CD4-positive, alpha-beta T cell (primary cell): ENCODE data around the gene DIS3L2. TPM values are rescaled to one million over a fixed set of nuclear protein-coding genes. Genes with fewer than 3 reads are reported as not detected.
A peak's percentile ranks its signal among the peaks of the same experiment; 100 is the strongest.

Experiments
- ATAC-seq: fragments of 200-7000 bp; cut with Tn5 transposase; one replicate; pipeline ENCODE4 v1.10.0; 2022; ENCODE audit warnings: mild to moderate bottlenecking; ENCODE audit not compliant: poor library complexity
- CTCF ChIA-PET: fragments of 350-600 bp; sonication (Branson Sonifier 250); formaldehyde crosslinking; loops from one replicate; lab custom pipeline; 2021; ENCODE audit warnings: antibody characterized with exemption, inconsistent platforms; lab: Charles Lee
- POLR2A ChIA-PET: fragments of 350-600 bp; sonication (Branson Sonifier 250); formaldehyde crosslinking; loops from one replicate; lab custom pipeline; 2021; ENCODE audit warnings: antibody characterized with exemption, inconsistent platforms; lab: Charles Lee
- DNase-seq, 14 experiments: peaks; one replicate each; pipeline ENCODE4 v3.0.0-alpha.2; 2013 to 2020; ENCODE audit warnings: mixed read lengths in 2 of 14
- H3K27ac ChIP-seq, 2 donors: one replicate each; pipeline versions ENCODE4 v1.5.1 to v1.7.0; 2013; ENCODE audit warnings: low read length in 2 of 2, low read depth in 1 of 2, mild to moderate bottlenecking in 1 of 2
- H3K27me3 ChIP-seq, 2 experiments: 1 replicate in 1 of 2; 2 replicates in 1 of 2; pipeline versions ENCODE4 v1.6.1 to v1.7.0; 2013; ENCODE audit warnings: low read length in 2 of 2, control low read depth in 1 of 2, mild to moderate bottlenecking in 1 of 2, moderate library complexity in 1 of 2; ENCODE audit not compliant: insufficient read depth in 2 of 2, control insufficient read depth in 1 of 2
- H3K36me3 ChIP-seq: one replicate; pipeline ENCODE4 v1.6.1; 2013; ENCODE audit warnings: low read length, control low read depth; ENCODE audit not compliant: insufficient read depth
- H3K4me1 ChIP-seq: one replicate; pipeline ENCODE4 v1.6.1; 2013; ENCODE audit warnings: low read length, control low read depth; ENCODE audit not compliant: insufficient read depth
- H3K4me3 ChIP-seq: one replicate; pipeline ENCODE4 v1.5.1; 2013; ENCODE audit warnings: mild to moderate bottlenecking, low read length, moderate library complexity
- H3K9me3 ChIP-seq, 2 experiments: 1 replicate in 1 of 2; 2 replicates in 1 of 2; pipeline versions ENCODE4 v1.6.1 to v1.7.0; 2013; ENCODE audit warnings: low read length in 2 of 2, mild to moderate bottlenecking in 2 of 2, control low read depth in 1 of 2, moderate library complexity in 1 of 2; ENCODE audit not compliant: control insufficient read depth in 1 of 2, insufficient read depth in 1 of 2
- H3K27ac Mint-ChIP-seq: one replicate; pipeline ENCODE4 v1.8.0; 2020; ENCODE audit warnings: mixed read lengths
- H3K27me3 Mint-ChIP-seq: one replicate; pipeline ENCODE4 v1.8.0; 2021; ENCODE audit warnings: mixed read lengths
- H3K36me3 Mint-ChIP-seq: one replicate; pipeline ENCODE4 v1.8.0; 2021; ENCODE audit warnings: low read depth, mixed read lengths
- H3K4me1 Mint-ChIP-seq: one replicate; pipeline ENCODE4 v1.8.0; 2021; ENCODE audit warnings: low read depth, mixed read lengths
- H3K4me3 Mint-ChIP-seq: one replicate; pipeline ENCODE4 v1.8.0; 2020; ENCODE audit warnings: mild to moderate bottlenecking, mixed read lengths
- H3K9me3 Mint-ChIP-seq: one replicate; pipeline ENCODE4 v1.8.0; 2020; ENCODE audit warnings: mixed read lengths
- CTCF ChIP-seq: fragments of 200-600 bp; IDR thresholded peaks from one replicate; pipeline ENCODE4 v1.8.0; 2022; ENCODE audit warnings: antibody characterized with exemption, mild to moderate bottlenecking
- intact Hi-C, 2 experiments: fragments of 100-400 bp; cut with DNase I in 1 of 2; cut with micrococcal nuclease in 1 of 2; formaldehyde crosslinking; loops; one replicate each; pipeline versions ENCODE4 v1.15.1 to v1.9.0; 2023 to 2025; cut with DNase I, micrococcal nuclease
- total RNA-seq, 174 experiments: library from RNA in 2 of 174; stranded (reverse) in 2 of 174; gene quantifications; one replicate each; pipeline ENCODE4 v1.2.3 and lab custom pipeline; 2021 to 2026

DIS3L2 gene
- total RNA-seq, 2 experiments from 2014 or later, result 59.8 to 62.9 TPM

DNA sequence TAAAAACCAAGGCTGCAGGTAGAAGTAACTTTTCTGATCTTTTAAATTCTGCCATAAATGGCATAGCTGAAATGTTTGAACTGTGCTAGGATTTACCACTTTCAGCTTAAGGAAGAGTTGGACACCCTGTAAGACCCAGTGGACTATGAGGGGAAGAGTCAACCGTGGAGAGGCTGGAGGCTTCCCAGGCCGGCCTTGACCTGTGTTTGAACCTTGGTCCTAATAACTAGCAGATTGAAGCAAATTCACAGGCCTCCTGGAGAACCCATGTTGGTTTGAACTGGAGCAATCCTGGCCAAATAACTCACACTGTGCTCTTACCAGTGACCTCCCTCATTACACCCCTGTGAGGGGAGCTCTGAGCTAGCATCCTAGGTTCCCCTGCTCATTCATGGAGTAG, 329.8 kb downstream of the DIS3L2 start:
- no peaks in the 10 kb centered on the region for H3K27me3 Mint-ChIP-seq
- POLR2A ChIA-PET, result interaction anchor here (0.5 kb wide), 1 partner anchor 84 kb away, joined by 3 read pairs; no protein-coding TSS in a partner anchor
- no peak for ATAC-seq
- H3K36me3 Mint-ChIP-seq, result peaks cover 10% of the 10 kb centered on the region
- no peaks in the 10 kb centered on the region for H3K27me3 ChIP-seq
- peaks cover 16% of the 10 kb centered on the region for H3K4me1 ChIP-seq
- H3K9me3 Mint-ChIP-seq, result no peaks in the 10 kb centered on the region
- no peak overlapping the region for H3K4me3 ChIP-seq
- no peak overlapping the region for H3K4me3 Mint-ChIP-seq
- H3K27ac Mint-ChIP-seq, result no peak overlapping the region
- CTCF ChIA-PET, result interaction anchor here (1.9 kb wide), 1 partner anchor 24 kb away, joined by 5 read pairs; no protein-coding TSS in a partner anchor
- H3K9me3 ChIP-seq, result no peaks in the 10 kb centered on the region
- H3K27ac ChIP-seq, result no peak overlapping the region
- H3K4me1 Mint-ChIP-seq, result peaks cover 23% of the 10 kb centered on the region
- intact Hi-C loops, result no loop called here
- peaks cover 5% of the 10 kb centered on the region for H3K36me3 ChIP-seq
- TF ChIP-seq CTCF, result no peak
- no peak for DNase-seq

DNA sequence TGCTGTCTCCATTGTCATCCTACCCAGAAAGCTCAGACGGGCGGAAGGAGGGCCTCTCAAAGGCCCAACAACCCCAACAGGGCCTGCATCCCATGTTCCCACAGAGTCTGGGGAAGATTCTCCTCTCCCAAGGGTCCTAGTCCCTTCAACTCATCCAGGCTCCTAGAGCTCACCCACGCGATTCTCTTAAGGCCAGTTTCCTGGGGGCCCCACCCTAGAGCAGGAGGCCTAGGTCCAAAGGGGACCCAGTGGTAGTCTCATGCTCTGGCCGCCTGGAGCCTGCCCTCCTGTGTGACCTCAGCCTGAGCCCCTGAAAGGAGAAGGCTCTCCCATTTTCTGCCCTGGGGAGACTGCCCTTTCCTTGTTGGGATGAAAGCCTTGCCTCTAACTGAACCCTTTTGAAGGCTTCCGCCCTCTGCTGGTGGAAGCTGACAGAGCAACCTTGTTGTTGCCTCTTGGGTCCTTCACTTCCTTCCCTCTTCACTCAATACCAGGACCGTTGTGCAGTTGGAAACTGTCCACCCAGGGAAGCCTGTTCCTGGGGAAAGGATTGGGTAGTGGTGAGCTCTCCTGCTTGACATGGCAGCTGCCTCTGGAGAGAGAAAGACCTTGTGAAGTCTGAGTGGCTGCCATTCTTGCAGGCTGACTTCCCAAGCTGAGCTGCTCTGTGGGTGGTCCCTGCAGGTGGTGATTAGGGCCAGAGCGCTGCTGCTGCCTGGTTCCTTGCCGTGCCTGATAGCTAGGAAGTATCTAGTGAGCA, 331.1 kb downstream of the DIS3L2 start:
- no peak overlapping the region for H3K4me3 ChIP-seq
- H3K36me3 ChIP-seq, result peaks cover 7% of the 10 kb centered on the region
- ChIA-PET CTCF (interaction anchor here (0.6 to 1.9 kb wide), 3 partner anchors 9 to 324 kb away, joined by 3 to 6 read pairs (median 5); no protein-coding TSS in a partner anchor), POLR2A (interaction anchor here (0.5 to 1.2 kb wide), 2 partner anchors 22 to 583 kb away, joined by 3 to 4 read pairs; no protein-coding TSS in a partner anchor)
- H3K4me1 ChIP-seq, result peaks cover 16% of the 10 kb centered on the region
- peaks cover 16% of the 10 kb centered on the region for H3K4me1 Mint-ChIP-seq
- TF ChIP-seq CTCF, result peak; percentile 64
- intact Hi-C loops, result no loop called here
- no peaks in the 10 kb centered on the region for H3K27me3 Mint-ChIP-seq
- no peak overlapping the region for H3K27ac Mint-ChIP-seq
- ATAC-seq, result peak; percentile 48
- no peak overlapping the region for H3K4me3 Mint-ChIP-seq
- H3K9me3 ChIP-seq, result no peaks in the 10 kb centered on the region
- peaks cover 10% of the 10 kb centered on the region for H3K36me3 Mint-ChIP-seq
- no peaks in the 10 kb centered on the region for H3K9me3 Mint-ChIP-seq
- H3K27me3 ChIP-seq, result no peaks in the 10 kb centered on the region
- no peak overlapping the region for H3K27ac ChIP-seq
- peak; percentile 13 to 64 (median 36) for DNase-seq

GRCh38 chr2:232293191-232293590, 331.7 kb downstream of the DIS3L2 start:
- Histone ChIP-seq H3K27me3 (no peaks in the 10 kb centered on the region), H3K36me3 (peaks cover 7% of the 10 kb centered on the region), H3K4me3 (no peak overlapping the region), H3K9me3 (no peaks in the 10 kb centered on the region), H3K27ac (no peak overlapping the region), H3K4me1 (peaks cover 16% of the 10 kb centered on the region)
- Mint-ChIP-seq H3K27me3 (no peaks in the 10 kb centered on the region), H3K27ac (no peak overlapping the region), H3K36me3 (peaks cover 10% of the 10 kb centered on the region), H3K4me3 (no peak overlapping the region), H3K9me3 (no peaks in the 10 kb centered on the region), H3K4me1 (peaks cover 16% of the 10 kb centered on the region)
- ChIA-PET CTCF (interaction anchor here (1.0 to 1.9 kb wide), 2 partner anchors 10 to 22 kb away, joined by 5 to 6 read pairs; no protein-coding TSS in a partner anchor), POLR2A (interaction anchor here (1.2 kb wide), 1 partner anchor 22 kb away, joined by 4 read pairs; no protein-coding TSS in a partner anchor)
- no peak for TF ChIP-seq CTCF
- no peak for ATAC-seq
- DNase-seq, result no peak
- intact Hi-C loops, result no loop called here
